H4 (cell line): ENCODE results near the gene ZNF318. TPM values are rescaled to one million over a fixed set of nuclear protein-coding genes. Genes with fewer than 3 reads are reported as not detected.
"Not testable (repeated sequence)": the region's sequence is repeated elsewhere in the genome, so short reads cannot be mapped to it uniquely, and the experiment has no call there.

Source experiments
- DNase-seq: peaks from one replicate; pipeline ENCODE4 v3.0.0-alpha.2; 2015; ENCODE audit warnings: low spot score
- total RNA-seq: library from RNA; depleted of rRNA; stranded (reverse); fragments of >200 nt; shearing (Covaris generic); gene quantifications from 2 replicates; pipeline ENCODE4 v1.2.3, GENCODE V29; 2014

Gene ZNF318
- total RNA-seq, 1 experiment from 2014 or later, result 7.5 TPM

DNA sequence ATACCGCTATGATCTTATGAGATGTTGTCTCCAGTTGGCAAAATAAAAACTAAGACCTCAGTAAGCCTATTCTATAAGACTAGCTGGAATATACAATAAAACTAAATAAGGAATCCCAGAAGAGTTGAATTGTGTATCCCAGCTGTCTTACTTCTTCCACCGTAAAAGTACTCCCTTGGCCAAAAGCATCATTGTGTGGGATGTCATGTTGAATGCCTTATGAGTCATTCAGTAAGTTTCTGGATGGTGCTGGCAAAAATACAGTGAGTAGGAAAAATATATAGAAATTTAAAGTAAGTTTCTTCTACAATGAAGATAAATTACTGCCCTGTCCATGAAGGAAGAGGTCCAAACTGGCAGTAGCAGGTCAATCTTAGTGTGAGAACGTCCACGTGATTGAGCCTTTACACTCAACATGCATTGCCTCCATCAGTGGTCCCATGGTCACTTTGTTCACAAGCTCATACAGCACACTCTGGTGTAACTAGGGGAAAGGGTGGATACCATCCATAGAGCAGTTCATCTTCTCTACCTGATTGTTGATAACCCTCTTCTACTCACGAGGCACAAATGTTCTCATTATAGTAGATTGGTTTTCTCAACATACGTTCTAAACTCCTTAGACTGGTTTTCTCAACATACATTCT lies 13.7 kb upstream of the ZNF318 start:
- DNase-seq, result no peak

DNA sequence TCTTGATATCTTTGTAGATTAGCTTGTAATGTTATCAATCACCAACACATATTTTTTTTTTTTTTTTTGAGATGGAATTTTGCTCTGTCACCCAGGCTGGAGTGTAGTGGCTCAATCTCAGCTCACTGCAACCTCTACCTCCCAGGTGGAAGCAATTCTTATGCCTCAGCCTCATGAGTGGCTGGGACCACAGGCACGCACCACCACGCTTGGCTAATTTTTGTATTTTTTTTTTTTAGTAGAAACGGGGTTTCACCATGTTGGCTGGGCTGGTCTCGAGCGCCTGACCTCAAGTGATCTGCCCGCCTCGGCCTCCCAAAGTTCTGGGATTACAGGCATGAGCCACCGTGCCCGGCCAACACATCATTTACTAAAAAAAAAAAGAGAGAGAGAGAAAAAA lies 11.4 kb upstream of the ZNF318 start:
- DNase-seq, result not testable (repeated sequence)

DNA sequence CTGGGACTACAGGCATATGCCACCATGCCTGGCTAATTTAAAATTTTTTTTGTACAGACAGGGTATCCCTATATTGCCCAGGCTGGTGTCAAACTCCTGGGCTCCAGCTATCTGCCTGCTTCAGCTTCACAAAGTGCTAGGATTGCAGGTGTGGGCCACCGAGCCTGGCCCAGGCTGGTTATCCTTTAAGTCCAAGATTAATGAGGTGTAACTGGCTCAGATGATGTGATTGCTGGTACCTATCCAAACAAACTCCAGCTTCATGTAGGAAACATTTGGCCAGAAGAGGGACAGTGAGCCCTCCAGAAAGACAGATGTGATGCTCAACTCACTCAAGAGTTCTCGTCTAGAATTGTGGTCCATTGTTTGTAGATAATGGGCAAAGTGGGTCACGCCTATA lies 9.2 kb upstream of the ZNF318 start:
- DNase-seq, result no peak

DNA sequence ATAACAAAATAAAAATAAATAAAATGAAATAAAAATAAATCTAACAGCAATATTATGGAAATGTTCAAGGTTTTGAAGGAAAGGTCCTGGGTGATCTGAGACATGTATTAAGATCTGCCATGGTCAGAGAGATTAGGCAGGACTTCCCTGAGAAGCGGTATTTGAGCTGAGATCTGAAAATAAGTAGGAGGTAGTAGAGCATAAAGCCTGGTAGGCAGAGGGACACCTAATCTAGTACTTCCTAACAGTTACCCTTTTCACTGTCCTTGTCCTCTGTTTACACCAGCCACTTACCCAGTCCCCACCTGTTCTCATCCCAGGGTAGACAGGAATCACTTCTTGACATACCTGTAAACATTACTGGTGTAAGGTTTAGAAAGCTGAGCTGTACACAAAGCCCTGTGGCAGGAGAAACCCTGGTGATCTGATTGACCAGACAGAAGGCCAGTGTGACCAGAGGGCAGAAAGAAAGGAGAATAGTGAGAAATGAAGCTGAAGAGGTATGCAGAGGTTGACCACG lies 8.3 kb upstream of the ZNF318 start:
- no peak for DNase-seq

DNA sequence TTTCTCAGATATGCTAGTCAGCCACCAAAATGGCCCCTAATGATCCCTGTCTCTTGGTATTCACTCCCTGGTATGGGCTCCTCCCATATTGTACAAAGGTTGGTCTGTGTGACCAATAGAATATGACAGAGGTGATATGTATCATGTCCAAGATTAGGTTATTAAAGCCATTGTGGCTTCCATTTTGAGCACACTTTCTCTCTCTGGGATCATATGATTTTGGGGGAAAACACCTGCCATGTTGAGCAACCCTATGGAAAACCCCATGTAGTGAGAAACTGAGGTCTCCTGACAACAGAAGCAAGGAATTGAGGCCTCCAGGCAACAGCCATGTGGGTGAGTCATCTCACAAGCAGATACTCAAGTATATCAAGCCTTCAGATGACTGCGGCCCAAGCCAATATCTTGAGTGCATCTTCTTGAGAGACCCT lies 7.1 kb upstream of the ZNF318 start:
- DNase-seq, result no peak

DNA sequence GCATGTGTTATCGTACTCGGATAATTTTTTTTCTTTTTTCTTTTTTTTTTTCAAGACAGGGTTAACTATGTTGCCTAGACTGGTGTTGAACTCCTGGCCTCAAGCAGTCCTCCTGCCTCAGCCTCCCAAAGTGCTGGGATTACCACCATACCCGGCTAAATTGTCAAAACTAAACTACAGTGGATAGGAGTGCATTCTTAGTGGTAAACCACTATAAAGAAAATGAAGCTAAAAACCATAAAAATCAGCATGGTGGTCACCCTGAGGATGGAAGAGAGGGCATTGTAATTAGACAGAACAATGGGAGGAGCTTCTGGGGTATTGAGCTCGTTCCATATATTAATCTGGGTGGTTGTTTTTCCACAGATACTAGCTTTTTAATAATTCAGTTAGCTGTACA lies 6.2 kb upstream of the ZNF318 start:
- DNase-seq, result no peak

DNA sequence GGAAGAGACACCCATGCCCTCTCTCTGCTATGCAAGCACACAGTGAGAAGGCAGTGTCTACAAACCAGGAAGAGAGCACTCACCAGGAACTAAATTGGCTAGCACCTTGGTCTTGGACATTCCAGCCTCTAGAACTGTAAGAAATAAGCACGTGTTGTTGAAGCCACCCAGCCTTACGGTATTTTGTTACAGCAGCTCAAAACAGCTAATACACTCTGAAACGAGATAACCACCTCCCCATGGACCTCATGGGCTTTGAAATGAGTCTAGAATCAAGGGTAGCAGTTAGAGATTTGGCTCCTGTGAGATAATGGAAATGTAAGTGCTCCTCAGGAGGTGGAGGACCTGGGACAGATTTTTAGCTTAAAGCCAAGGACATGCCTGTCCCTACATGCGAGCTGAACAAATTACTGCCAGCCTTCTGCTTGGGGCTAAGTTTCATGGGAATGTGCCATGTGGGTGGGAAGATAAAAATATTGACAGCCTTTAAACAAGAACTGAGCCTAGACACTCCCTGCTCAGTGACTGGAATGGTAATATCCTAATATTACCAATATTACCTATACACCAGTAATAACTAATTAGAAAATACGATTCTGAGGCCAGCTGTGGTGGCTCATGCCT lies 3.9 kb upstream of the ZNF318 start:
- DNase-seq, result no peak

DNA sequence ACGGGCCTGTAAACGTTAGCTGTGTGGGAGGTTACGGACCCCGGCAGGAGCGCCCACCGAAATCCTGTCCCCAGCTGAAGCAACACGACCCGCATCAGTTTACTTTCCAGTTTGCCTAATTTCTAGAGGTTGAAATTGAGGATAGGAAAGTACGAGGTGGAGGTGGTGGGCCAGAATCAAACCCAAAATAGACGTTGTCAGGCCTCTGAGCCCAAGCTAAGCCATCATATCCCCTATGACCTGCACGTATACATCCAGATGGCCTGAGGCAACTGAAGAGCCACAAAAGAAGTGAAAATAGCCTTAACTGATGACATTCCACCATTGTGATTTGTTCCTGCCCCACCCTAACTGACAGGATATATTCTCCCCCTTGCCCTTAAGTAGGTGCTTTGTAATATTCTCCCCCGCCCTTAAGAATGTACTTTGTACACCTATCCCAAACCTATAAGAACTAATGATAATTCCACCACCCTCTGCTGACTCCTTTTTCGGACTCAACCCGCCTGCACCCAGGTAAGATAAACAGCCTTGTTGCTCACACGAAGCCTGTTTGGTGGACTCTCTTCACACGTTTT lies 645 bp upstream of the ZNF318 start:
- not testable (repeated sequence) for DNase-seq

DNA sequence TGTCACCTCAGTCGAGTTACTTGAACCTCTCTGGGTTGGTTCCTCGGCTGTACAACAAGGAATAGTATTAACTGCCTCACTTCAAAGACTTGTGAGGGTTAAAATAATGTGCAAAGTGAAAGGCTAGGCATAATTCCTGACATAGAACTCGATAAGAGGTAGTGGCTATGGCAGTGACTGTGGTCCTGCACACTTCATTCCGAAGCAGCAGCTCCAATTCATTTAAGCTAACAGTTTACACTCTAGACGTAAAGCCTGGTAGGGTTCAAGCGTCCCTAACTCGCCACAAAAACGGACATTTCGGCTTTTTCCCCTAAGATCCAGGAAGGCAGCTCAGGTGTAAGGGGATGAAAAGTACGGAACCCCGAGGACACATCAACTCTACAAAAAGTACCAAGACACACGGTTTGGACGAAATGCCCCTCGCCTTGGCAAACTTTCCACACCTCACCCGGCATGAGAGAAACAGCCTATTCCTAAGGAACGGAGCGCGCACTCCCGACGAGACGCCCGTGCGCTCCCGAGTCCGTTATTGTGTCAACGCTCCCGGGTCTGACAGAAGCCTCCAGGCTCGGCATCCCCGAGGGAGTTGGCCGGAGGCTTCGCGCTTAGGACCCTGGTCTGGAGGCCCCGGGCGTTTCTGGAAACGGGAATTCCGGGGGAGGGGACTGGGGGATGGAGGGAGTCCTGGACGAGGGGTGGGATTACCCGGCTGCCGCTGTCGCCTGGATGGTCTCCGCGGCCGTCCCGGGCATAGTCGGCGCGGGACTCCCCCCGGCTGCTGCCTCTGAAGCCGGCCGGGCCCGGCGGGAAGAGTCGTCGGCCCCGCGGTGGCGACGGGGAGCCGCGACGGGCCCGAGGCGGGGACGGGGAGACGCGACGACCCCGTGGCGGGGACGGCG lies 937 bp downstream of the ZNF318 start:
- peak; percentile 26 for DNase-seq

DNA sequence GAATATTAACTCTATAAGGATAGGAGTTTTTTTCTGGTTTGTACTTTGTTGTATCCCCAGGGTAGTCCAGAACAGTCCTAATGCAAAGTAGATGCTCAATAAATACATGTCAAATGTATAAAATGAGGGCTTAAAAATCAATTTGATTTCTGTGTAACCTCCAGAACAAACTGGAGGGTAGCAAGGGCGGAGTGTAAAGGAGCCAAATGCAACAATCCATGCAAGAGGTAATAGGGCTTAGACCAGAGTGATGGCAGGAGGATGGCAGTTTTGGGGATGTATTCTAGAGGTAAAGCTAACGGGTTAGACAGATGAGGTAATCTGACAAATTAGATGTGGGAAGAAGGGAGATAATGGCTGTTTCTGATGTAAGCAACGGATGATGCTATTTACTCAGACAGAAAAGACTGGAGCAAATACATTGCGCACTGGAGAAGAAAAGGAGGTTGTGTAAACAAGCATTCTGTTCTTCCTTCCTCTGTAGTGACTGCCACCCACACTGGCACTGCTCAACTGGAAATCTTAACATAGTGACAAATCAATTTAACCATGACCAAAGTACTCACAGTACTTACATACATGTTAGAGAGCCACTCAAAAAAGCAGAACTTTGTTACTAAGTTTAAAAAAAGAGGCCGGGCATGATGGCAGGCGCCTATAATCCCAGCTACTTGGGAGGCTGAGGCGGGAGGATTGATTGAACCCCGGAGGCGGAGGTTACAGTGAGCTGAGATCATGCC lies 2.0 kb downstream of the ZNF318 start:
- DNase-seq, result no peak

DNA sequence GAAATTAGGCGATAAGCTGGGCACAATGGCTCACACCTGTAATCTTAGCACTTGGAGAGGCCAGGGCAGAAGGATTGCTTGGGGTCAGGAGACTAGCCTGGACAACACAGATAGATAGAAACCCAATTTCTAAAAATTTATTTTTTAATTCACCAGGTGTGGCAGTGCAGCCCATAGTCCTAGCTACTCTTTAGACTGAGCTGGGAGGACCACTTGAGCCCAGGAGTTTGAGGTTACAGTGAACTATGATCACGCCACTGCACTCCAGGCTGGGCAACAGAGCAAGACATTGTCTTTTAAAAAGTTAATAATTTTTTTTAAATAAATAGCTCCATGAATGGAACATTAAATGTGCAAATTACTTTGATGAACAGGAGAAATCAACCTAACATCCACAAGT lies 8.2 kb downstream of the ZNF318 start:
- no peak for DNase-seq

DNA sequence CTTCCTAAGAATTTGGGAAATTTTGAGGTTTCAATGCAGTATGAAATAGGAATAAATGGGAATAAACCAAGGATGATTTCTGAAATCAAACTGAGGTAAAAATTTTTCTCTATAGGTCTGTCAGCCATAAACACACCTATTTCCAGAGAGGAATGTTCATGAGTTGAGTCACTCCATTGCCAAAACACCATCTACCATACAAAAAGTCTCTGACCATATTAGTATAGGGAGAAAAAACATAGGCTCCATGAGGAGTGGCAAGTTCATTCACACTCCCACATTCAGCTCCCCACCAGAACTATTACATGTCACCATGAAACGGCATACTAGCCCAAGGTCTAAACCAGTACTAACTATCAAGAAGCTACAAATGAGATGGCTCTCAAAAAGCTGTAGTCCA lies 9.6 kb downstream of the ZNF318 start:
- no peak for DNase-seq

DNA sequence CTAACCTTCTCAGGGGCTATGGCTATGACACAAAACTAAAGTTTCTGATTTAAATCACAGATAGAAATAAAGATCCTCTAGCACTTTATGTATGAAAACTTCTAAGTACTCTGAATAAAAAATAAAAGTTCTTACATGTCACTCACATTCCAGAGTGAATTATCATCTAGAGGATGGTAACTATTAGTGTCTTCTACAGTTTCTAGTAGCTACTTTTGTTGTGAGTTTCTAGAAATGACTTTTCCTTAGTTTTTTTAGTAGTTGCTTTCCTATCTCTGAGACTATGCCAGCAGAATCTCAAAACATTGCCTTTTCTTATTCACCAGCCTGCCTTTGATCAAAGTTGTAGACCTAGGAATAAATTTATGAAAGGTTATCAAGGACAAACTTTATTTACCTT lies 10.1 kb downstream of the ZNF318 start:
- DNase-seq, result no peak

DNA sequence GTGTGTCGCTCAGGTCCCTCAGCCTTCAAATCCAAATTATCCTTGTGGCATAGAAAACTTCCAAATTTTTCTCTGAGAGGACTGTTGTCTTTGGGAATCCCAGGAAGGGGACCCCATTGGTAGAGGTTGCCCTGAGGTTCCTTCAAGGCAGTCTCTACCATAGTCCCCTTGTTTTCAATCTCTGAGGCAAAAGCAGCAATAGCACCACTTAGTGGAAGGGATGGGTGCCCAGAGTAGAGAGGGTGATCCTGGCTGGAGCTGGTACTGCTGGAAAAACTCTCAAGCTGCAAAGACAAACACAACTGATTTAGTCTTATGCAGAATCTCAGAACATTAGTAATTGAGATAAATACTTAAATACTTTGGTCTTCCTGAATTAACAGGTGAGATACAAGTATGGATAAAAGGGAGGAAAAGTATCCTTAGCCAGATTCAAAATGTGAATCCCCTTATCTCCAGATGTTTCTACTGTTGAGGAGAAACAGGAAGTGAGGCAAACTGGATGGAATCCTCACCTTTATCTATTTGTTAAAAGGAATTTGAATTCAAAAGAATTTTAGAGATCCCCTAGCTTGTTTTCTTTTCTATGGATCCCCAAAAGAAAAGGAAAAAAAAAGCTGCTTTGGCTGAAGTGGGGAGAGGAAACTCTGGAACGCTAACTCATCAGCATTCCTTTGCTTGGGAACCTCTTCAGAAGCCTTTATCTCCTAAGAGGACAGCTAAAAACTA lies 13.4 kb downstream of the ZNF318 start:
- no peak for DNase-seq

DNA sequence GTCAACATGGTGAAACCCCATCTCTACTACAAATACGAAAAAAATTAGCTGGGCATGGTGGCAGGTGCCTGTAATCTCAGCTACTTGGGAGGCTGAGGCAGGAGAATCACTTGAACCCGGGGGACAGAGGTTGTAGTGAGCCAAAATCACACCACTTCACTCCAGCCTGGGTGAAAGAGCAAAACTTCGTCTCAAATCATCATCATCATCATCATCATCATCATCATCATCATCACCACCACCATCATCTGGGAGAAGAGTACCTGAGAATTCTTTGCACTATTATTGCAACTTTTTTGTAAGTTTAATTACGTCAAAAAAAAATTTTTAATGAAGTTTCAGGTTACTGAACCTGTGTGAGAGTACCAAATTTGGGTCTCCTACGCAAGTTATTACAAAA lies 17.5 kb downstream of the ZNF318 start:
- DNase-seq, result not testable (repeated sequence)

DNA sequence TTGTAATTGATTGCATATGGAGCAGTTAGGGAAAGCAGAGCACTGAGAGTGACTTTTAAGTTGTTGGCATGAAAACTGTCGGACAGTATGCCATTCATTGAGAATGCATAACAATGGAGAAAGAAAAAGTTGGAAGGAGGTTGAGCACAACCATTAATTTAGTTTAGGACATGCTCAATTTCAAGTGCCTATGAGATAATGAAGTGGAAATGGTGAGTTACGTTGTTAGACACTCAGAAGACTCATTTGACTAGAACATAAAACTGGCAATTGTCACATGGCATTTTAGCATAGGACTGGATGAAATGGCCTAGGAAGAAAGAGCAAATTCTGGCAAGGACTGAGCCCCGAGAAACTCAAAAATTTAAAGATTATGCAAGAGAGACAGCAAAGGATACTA lies 22.0 kb downstream of the ZNF318 start:
- DNase-seq, result no peak

DNA sequence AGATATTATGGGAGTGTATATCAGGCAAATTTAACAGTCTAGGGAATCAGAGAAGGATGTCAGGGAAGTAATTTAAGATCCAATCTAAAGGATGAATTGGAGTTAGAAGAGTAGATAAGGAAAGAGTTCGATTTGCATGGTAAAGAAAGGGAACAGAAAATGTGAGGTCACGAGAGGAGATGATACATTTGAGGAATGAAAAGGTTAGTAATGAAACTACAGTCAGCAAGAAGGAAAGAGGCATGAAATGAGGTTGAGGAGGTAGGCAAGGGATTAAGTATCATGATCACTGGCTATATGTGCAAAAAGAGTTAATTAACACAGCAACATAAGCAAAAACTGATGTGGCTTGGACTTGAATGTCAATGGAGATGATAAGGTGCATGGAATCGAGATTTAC lies 22.4 kb downstream of the ZNF318 start:
- DNase-seq, result no peak

DNA sequence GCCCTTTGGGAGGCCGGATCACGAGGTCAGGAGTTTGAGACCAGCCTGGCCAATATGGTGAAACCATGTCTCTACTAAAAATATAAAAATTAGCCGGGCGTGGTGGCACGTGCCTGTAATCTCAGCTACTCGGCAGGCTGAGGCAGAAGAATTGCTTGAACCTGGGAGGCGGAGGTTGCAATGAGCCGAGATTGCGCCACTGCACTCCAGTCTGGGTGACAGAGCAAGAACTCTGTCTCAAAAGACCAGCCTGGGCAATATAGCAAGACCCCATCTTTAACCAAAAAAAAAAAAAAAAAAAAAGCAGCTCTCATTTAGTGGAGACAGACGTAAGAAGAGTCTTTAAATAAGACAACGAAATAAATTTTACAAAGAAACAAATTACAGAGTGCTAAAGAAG lies 23.2 kb downstream of the ZNF318 start:
- not testable (repeated sequence) for DNase-seq

DNA sequence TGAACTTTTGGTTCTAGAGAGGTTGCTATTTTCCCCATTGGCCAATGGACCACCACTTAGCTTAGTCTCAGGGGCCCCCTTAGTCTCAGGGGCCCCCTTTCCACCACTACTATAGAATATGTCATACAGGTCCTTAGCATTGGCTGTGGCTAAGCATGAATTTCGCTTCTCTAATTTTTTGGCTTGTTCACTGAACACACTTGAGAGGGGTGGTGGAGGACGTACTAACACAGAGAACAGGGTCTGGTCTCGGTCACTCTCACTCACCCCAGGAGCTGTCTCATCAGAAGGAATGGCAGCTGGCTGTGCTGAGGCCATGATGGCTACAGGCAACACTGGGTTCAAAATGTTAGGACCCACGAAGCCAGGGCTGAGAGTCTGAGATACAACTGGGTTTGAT lies 30.3 kb downstream of the ZNF318 start:
- no peak for DNase-seq

DNA sequence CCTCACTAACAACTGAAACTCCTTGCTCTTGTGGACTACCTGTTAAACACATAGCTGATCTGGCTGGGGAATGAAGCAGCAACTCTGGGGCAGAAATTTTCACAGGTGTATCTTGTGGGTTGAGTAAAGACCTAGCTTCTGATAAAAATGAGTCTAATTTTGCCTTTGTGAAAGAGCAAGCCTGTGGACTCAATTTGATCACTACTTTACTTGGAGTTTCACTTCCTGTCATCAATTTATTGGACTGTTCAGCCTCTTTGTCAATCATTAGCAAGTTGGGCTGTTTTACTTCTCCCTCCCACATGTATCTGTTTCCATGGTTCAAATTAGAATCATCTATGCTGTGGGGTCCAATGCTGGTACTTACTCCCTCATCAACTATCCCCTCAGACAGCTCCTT lies 31.2 kb downstream of the ZNF318 start:
- DNase-seq, result no peak

DNA sequence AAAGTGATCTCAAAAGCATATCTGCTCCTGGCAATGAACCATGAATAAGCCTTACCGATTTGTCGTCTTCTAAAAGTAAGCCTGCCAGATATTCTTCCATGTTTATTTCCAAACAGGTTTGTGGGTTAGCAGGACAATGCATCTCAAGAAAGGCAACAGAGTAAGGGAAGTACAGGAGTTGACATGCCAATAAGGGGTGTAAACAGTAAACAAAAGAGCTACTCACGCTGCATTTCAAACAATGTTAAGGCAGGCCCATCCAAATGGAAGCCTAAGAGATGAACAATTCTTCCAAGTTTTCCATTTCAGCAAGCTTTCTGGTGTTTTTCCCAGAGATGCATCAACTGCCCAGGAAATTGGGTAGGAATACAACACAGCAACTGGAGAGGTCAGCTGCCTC lies 33.1 kb downstream of the ZNF318 start:
- DNase-seq, result no peak
